Neural crest cell (in vitro differentiated cells): ENCODE data around the gene IL4R. TPM values are rescaled to one million over a fixed set of nuclear protein-coding genes. Genes with fewer than 3 reads are reported as not detected.

Experiments
- DNase-seq: peaks from one replicate; pipeline ENCODE4 v3.0.0; 2021; ENCODE audit warnings: low read depth, mixed read lengths, low spot score
- H3K27ac Mint-ChIP-seq: one replicate; pipeline ENCODE4 v1.8.0; 2021; ENCODE audit warnings: mild to moderate bottlenecking, mixed read lengths; ENCODE audit not compliant: unreplicated experiment
- H3K27me3 Mint-ChIP-seq: 2 replicates; pipeline ENCODE4 v1.8.0; 2021; ENCODE audit warnings: low read depth, mild to moderate bottlenecking, mixed read lengths
- H3K36me3 Mint-ChIP-seq: 2 replicates; pipeline ENCODE4 v1.8.0; 2021; ENCODE audit warnings: low read depth, mild to moderate bottlenecking, mixed read lengths
- H3K4me1 Mint-ChIP-seq: 2 replicates; pipeline ENCODE4 v1.8.0; 2021; ENCODE audit warnings: mixed read lengths
- H3K4me3 Mint-ChIP-seq: one replicate; pipeline ENCODE4 v1.8.0; 2021; ENCODE audit warnings: mild to moderate bottlenecking, mixed read lengths
- H3K9me3 Mint-ChIP-seq: 2 replicates; pipeline ENCODE4 v1.8.0; 2021; ENCODE audit warnings: mixed read lengths
- long read RNA-seq: library from polyadenylated mRNA; unstranded; transcript quantifications from one replicate; pipeline ENCODE4 v2.0.0, GENCODE V29; 2020
- total RNA-seq: library from RNA; stranded (reverse); gene quantifications from 2 replicates; pipeline ENCODE4 v1.2.1, GENCODE V29; 2021
- TF ChIP-seq, protein P1 (sequence below): fragments of 200-600 bp; sonication (generic); conservative IDR thresholded peaks from 2 replicates; pipeline ENCODE4 v1.5.0; 2021; ENCODE audit warnings: antibody characterized with exemption, mild to moderate bottlenecking

The IL4R gene
- 11.2 and 12.8 TPM in 2 replicates for total RNA-seq
- long read RNA-seq, partial matches to known transcripts, result 0 of 1 reads
- long read RNA-seq, other reads (novel, unspliced or antisense), result 1 of 1 reads

DNA sequence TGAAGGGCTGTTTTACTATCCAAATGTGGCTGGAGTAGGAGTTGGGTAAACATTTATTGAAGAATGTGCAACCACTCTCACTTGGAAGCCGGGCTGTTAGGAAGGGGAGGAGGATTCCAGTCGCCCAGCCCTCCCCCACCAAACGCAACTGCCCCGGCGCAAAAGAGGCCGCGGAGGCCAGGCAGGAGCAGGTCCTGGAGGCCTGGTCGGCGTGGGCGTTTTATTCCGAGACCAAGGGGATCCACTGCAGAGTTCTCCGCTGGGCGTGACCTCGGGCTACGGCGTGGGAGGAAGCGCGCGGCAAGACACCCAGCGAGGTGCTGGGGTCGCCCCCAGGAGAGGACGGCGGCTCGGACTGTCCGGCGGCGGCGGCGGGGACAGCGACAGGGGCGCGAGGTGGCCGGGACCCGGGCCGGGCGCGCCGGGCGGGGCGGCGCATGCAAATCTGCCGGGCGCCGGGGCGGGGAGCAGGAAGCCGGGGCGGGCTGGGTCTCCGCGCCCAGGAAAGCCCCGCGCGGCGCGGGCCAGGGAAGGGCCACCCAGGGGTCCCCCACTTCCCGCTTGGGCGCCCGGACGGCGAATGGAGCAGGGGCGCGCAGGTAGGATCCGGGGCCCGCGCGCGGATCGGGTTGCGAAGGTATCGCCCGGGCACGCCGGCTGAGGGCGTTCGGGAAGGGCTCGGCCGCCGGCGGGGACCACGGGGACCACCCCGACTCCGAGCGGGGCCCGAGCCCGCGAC is at the start of gene IL4R:
IL4R (plus strand) TSS at position 553 of the 739 bp plus-strand sequence. CDS start 26,230 bp downstream, outside the sequence.
- Mint-ChIP-seq H3K27me3 (peaks cover 51% of the 10 kb centered on the region), H3K9me3 (no peaks in the 10 kb centered on the region), H3K4me3 (peak within 1 kb of the TSS; percentile 92), H3K27ac (no peak within 1 kb of the TSS), H3K36me3 (no peaks in the 10 kb centered on the region), H3K4me1 (peaks cover 9% of the 10 kb centered on the region)
- TF ChIP-seq, protein P1, sequence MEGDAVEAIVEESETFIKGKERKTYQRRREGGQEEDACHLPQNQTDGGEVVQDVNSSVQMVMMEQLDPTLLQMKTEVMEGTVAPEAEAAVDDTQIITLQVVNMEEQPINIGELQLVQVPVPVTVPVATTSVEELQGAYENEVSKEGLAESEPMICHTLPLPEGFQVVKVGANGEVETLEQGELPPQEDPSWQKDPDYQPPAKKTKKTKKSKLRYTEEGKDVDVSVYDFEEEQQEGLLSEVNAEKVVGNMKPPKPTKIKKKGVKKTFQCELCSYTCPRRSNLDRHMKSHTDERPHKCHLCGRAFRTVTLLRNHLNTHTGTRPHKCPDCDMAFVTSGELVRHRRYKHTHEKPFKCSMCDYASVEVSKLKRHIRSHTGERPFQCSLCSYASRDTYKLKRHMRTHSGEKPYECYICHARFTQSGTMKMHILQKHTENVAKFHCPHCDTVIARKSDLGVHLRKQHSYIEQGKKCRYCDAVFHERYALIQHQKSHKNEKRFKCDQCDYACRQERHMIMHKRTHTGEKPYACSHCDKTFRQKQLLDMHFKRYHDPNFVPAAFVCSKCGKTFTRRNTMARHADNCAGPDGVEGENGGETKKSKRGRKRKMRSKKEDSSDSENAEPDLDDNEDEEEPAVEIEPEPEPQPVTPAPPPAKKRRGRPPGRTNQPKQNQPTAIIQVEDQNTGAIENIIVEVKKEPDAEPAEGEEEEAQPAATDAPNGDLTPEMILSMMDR, result no peak
- DNase-seq, result peak; percentile 34

DNA sequence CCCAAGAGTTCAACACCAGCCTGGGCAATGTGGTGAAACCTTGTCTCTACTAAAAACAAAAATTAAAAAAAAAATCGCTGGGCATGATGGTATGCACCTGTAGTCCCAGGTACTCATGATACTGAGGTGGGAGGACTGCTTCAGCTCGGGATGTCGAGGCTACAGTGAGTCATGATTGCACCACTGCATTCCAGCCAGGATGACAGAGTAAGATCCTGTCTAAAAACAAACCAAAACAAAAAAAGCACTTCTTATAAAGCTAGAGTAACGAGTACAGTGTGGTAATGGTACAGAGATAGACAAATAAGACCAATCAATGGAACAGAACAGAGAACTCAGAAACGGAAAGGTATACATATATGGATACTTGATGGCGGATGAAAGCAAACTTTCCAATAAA is 49.6 kb upstream of the IL4R start:
- peak overlapping the region; percentile 8 for H3K4me3 Mint-ChIP-seq
- H3K27me3 Mint-ChIP-seq, result peaks cover 16% of the 10 kb centered on the region
- no peak for DNase-seq
- peaks cover 2% of the 10 kb centered on the region for H3K36me3 Mint-ChIP-seq
- no peaks in the 10 kb centered on the region for H3K9me3 Mint-ChIP-seq
- TF ChIP-seq, protein P1, result no peak
- no peak overlapping the region for H3K27ac Mint-ChIP-seq
- peaks cover 18% of the 10 kb centered on the region for H3K4me1 Mint-ChIP-seq

DNA sequence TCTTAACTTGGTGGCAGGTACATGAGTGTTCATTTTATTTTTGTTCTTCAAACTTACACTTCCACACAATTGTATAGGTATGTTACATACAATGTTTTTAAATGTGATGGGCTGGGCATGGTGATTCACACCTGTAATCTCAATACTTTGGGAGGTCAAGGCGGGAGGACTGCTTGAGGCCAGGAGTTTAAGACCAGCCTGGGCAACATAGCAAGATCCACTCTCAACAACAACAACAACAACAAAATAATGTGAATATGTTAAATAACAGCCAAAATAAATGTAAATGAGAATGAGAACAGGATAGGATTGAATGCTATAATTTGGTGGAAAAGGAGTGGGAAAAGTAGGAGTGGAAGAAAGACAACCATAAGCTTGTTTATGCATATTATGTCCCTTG is 47.8 kb upstream of the IL4R start:
- H3K36me3 Mint-ChIP-seq, result peaks cover 2% of the 10 kb centered on the region

DNA sequence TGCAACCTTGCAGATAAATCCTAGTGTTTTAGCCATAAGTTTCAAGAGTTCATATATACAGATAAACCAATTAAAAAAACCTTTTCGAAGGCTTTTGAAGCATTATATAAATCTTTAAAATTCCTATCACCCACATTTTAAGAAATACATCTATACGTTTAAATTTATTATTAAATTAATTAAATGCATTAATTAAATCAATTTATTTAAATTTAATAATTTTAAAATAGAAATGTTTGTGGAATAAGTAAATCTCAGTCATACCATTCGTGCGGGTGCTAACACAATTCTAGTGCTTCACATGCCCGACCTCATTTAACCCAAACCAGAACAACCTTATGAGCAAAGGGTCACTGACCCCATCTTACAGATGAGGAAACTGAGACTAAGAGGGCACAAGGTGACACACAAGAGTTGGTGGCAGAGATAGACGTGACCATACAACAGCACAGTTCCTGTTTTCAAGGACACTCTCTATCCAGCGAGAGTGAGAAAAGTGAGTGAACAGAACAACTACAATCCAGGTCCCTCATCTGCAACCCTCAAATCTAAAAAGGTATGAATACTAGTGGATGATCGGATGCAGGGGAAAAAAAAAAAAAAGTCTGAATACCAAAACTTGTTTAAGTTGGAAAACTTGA is 46.6 kb upstream of the IL4R start:
- DNase-seq, result no peak
- H3K9me3 Mint-ChIP-seq, result no peaks in the 10 kb centered on the region
- no peak overlapping the region for H3K4me3 Mint-ChIP-seq
- peaks cover 16% of the 10 kb centered on the region for H3K27me3 Mint-ChIP-seq
- H3K27ac Mint-ChIP-seq, result no peak overlapping the region
- TF ChIP-seq, protein P1, result no peak
- H3K4me1 Mint-ChIP-seq, result peaks cover 3% of the 10 kb centered on the region
- H3K36me3 Mint-ChIP-seq, result peaks cover 2% of the 10 kb centered on the region

More for the DNA sequence above, 47.8 kb upstream of the IL4R start:
- DNase-seq, result no peak
- peaks cover 16% of the 10 kb centered on the region for H3K27me3 Mint-ChIP-seq
- H3K4me3 Mint-ChIP-seq, result peak overlapping the region; percentile 45
- H3K9me3 Mint-ChIP-seq, result no peaks in the 10 kb centered on the region
- H3K4me1 Mint-ChIP-seq, result peaks cover 7% of the 10 kb centered on the region
- TF ChIP-seq, protein P1, result no peak
- H3K27ac Mint-ChIP-seq, result no peak overlapping the region

DNA sequence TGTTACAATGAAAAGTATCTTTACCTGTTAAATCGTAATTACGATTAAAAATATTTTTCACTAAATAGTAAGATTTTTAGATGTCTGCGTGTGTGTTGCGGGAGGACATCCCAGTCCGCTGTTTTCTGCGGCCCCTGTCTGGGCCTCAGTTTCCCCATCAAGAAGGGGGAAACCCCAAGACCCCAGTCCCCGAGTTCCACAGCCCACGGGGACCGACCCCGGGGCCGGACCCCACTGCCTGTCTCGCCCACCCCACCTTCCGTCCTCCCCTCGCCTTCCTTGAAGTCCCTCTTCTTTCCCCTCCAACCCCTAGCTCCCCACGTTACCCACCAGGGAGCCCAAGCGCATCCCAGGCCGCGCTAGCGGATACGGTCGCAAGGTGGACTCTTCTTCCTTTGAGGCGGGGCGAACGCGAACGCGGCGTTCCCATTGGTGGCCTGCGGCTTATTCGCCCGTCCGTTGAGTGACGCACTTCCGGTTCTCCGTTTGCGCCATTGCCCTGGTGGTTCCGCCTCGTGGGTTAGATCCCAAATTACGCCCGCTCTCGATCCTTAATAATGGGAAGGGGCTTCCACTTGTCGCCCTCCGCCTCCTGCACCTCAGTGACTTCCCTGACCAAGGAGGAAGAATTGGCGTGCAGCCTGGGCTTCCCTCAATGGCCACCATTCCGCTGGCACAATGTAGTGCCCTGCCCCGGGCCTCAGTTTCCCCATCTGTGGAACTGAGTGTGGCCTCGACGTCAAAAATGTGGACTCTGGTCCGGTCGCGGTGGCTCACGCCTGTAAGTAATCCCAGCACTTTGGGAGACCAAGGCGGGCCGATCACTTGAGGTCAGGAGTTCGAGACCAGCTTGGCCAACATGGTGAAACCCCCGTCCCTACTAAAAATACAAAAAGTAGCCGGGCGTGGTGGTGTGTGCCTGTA is 45.1 kb upstream of the IL4R start, which contains the start of gene NSMCE1:
NSMCE1 (minus strand) TSS at position 397 of the 924 bp plus-strand sequence. CDS start 11,202 bp downstream, outside the sequence.
- H3K9me3 Mint-ChIP-seq, result no peaks in the 10 kb centered on the region
- peaks cover 10% of the 10 kb centered on the region for H3K27me3 Mint-ChIP-seq
- H3K27ac Mint-ChIP-seq, result peak within 1 kb of the TSS; percentile 70
- H3K36me3 Mint-ChIP-seq, result no peaks in the 10 kb centered on the region
- peaks cover 3% of the 10 kb centered on the region for H3K4me1 Mint-ChIP-seq
- peak within 1 kb of the TSS; percentile 94 for H3K4me3 Mint-ChIP-seq
- TF ChIP-seq, protein P1, result no peak
- peak; percentile 83 for DNase-seq
